Measurements from ENCODE around the gene ZNF417.

DNA sequence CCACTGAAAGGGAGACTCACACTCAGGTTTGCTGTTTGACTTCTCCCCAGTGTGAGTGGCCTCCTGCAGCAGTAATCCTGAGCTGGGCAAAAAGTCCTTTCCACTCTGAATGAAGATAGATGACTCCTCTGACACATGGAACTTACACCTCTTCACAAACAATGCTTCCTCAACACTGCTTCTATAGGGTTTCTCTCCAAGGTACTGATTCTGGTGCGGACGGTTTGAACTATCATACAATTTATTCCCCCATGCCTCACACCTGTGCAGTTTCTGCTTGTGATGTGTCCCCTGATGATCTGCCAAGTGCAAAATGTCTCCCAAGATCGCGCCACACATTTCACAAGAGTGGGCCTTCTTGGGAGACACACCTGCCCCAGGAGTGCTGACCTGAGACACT lies 11.2 kb upstream of the ZNF417 start:
- TF ChIP-seq L3MBTL2 (conservative IDR thresholded peaks at IDR 0.05) (no peak), FOXK2 (IDR thresholded peaks at IDR 0.05) (no peak), HDGF (IDR thresholded peaks at IDR 0.05; ENCODE audit: borderline replicate concordance) (no peak), ZNF384 (IDR thresholded peaks at IDR 0.05) (no peak), SUZ12 (IDR thresholded peaks at IDR 0.05) (no peak), CTBP1 (IDR thresholded peaks at IDR 0.05; ENCODE audit: borderline replicate concordance) (no peak), FOXA1 (IDR thresholded peaks at IDR 0.05) (no peak), BHLHE40 (IDR thresholded peaks at IDR 0.05; ENCODE audit: borderline replicate concordance) (no peak), ELF4 (IDR thresholded peaks at IDR 0.05) (no peak), FOXM1 (IDR thresholded peaks at IDR 0.05; ENCODE audit: borderline replicate concordance) (no peak), ARNT (IDR thresholded peaks at IDR 0.05) (no peak), TARDBP (IDR thresholded peaks at IDR 0.05) (no peak)

Data from HEK293T (cell line).